Right lobe of liver (tissue), 6 donors: Measurements from ENCODE around the gene SOX18. TPM values are rescaled to one million over a fixed set of nuclear protein-coding genes. Genes with fewer than 3 reads are reported as not detected.
A peak's percentile ranks its signal among the peaks of the same experiment; 100 is the strongest.

Experiments used
- ATAC-seq, 4 donors: fragments of 200-7000 bp; cut with Tn5 transposase; one replicate each; pipeline ENCODE4 v1.9.1; 2020; ENCODE audit warnings: mild to moderate bottlenecking in 4 of 4, moderate library complexity in 4 of 4
- DNase-seq, 3 donors: peaks; one replicate each; pipeline ENCODE4 v3.0.0-alpha.2; 2020
- H3K27ac ChIP-seq, 3 donors: fragments of 200-600 bp; one replicate each; pipeline ENCODE4 v1.8.0; 2022
- H3K27me3 ChIP-seq, 2 donors: fragments of 200-600 bp; one replicate each; pipeline ENCODE4 v1.8.0; 2022
- H3K36me3 ChIP-seq, 4 donors: fragments of 200-600 bp; sonication (generic) in 1 of 4; one replicate each; pipeline versions ENCODE4 v1.5.1 to v1.8.0; 2017 to 2022; ENCODE audit warnings: control low read depth in 1 of 4
- H3K4me1 ChIP-seq, 4 donors: fragments of 200-600 bp; sonication (generic) in 1 of 4; one replicate each; pipeline versions ENCODE4 v1.5.1 to v1.8.0; 2017 to 2022; ENCODE audit warnings: control low read depth in 1 of 4
- H3K4me3 ChIP-seq, 3 donors: fragments of 200-600 bp; one replicate each; pipeline ENCODE4 v1.8.0; 2022
- H3K9me3 ChIP-seq, 4 donors: fragments of 200-600 bp; sonication (generic) in 1 of 4; one replicate each; pipeline versions ENCODE4 v1.5.1 to v1.8.0; 2017 to 2022; ENCODE audit warnings: control low read depth in 1 of 4
- CTCF ChIP-seq, 4 donors: fragments of 200-600 bp in 3 of 4; fragments of 450-650 bp in 1 of 4; IDR thresholded peaks; one replicate each; pipeline versions ENCODE4 v1.5.1 to v1.8.0; 2016 to 2022; ENCODE audit warnings: antibody characterized with exemption in 4 of 4, mild to moderate bottlenecking in 2 of 4
- POLR2A ChIP-seq: fragments of 450-650 bp; IDR thresholded peaks from one replicate; pipeline ENCODE4 v1.6.1; 2017; ENCODE audit warnings: antibody characterized with exemption, mild to moderate bottlenecking
- WGBS: methylation state at CpG from one replicate; pipeline ENCODE4 v1.1.6; 2018; ENCODE audit warnings: low coverage, low lambda C conversion rate; ENCODE audit not compliant: insufficient coverage; ENCODE audit errors: missing lambda C conversion rate; 5-methylcytosine and 5-hydroxymethylcytosine counted together
- intact Hi-C, 2 donors: fragments of 100-400 bp; cut with DNase I; formaldehyde crosslinking; loops; one replicate each; pipeline versions ENCODE4 v1.11.2 to v1.14.1; 2022
- total RNA-seq, 6 experiments: library from RNA; depleted of rRNA in 2 of 6; stranded (reverse); fragments of >200 nt in 2 of 6; fragmentation: NEBNext Ultra II Directional in 3 of 6; extraction: Animal tissue kit (Norgen Biotek cat#: 25700) in 3 of 6; gene quantifications; one replicate each; pipeline versions ENCODE4 v1.1.0 to v1.2.4, GENCODE V29; 2016 to 2023
- donor health status: DM: no; HTN: yes; CAD: no.
- donor health status: DM: no; HTN: no; CAD: no.
- donor health status: DM: no; HTN: no; CAD: no.
- donor health status: DM: no; HTN: yes; CAD: no.
- donor health status: DM: no; HTN: yes; CAD: no.

Gene SOX18
- total RNA-seq, 6 experiments from 2014 or later, result 4.1 to 7.8 (median 5.6) TPM

DNA sequence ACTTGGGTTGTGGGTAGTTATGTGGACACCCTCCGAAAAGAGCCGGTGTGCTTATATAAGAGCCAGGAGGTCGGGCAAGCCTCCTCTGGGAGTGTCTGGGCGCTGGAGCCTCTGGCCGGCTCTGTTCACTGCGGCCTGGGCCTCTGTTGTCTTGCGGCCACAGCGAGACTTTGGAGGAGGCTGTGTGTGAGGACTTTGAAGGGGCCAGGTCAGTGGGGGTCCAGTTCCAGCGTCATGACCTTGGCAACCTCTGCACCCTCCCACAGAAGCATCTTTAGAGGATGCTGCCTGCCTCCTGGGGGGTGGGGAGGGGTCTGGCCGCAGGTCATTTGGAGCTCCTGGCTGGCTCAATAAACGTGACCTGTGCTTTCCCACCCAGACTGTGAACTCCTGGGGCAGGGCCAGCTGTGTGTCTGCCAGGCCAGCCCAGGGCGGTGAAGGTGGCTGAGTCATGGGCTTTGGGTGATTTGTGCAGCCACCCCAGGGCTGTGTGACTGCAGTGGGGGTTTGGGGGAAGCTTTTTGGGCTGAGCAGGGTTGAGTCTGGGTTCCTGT, 14.8 kb upstream of the SOX18 start:
- peaks cover 0 to 42% (median 17%) of the 10 kb centered on the region in 4 donors for H3K4me1 ChIP-seq
- TF ChIP-seq POLR2A, result peak; percentile 19
- no peak for TF ChIP-seq CTCF (IDR thresholded peaks at IDR 0.05)
- DNase-seq (peak; percentile 82 to 94 (median 92)), ATAC-seq (peak; percentile 37 to 50 (median 44))
- intact Hi-C loops, result no loop called here
- peak overlapping the region; percentile 69 to 97 (median 87) for H3K4me3 ChIP-seq
- H3K36me3 ChIP-seq, result no peaks in the 10 kb centered on the region
- 18% methylated on average over 8 of the region's 12 CpGs for WGBS
- H3K27me3 ChIP-seq, result no peaks in the 10 kb centered on the region
- H3K9me3 ChIP-seq, result no peaks in the 10 kb centered on the region
- peak overlapping the region; percentile 33 to 84 (median 60) for H3K27ac ChIP-seq

GRCh38 chr20:64063389-64064144, 14.1 kb upstream of the SOX18 start:
- 3% methylated on average over 21 of the region's 51 CpGs for WGBS
- Histone ChIP-seq H3K27ac (peak overlapping the region; percentile 60 to 84 (median 84)), H3K27me3 (no peaks in the 10 kb centered on the region), H3K4me1 (peaks cover 0 to 42% (median 17%) of the 10 kb centered on the region in 4 donors), H3K36me3 (no peaks in the 10 kb centered on the region), H3K4me3 (peak overlapping the region; percentile 69 to 97 (median 87)), H3K9me3 (no peaks in the 10 kb centered on the region)
- intact Hi-C loops, result no loop called here
- ATAC-seq, result peak in 3 of 4 donors; percentile 0 to 3 (median 3)
- TF ChIP-seq CTCF (IDR thresholded peaks at IDR 0.05), result no peak
- no peak for TF ChIP-seq POLR2A
- DNase-seq, result peak in 1 of 3 donors; percentile 76

- Histone ChIP-seq H3K4me3 (peak within 1 kb of the TSS; percentile 69 to 97 (median 87)), H3K27ac (peak within 1 kb of the TSS; percentile 60 to 84 (median 84)), H3K4me1 (peaks cover 0 to 42% (median 17%) of the 10 kb centered on the region in 4 donors), H3K9me3 (no peaks in the 10 kb centered on the region), H3K27me3 (no peaks in the 10 kb centered on the region), H3K36me3 (no peaks in the 10 kb centered on the region)
- DNase-seq (peak; percentile 97 to 98 (median 97)), ATAC-seq (peak; percentile 63 to 87 (median 80))
- TF ChIP-seq POLR2A (peak; percentile 79), CTCF (IDR thresholded peaks at IDR 0.05) (no peak)
- 0% methylated on average over 18 of the region's 85 CpGs for WGBS
- intact Hi-C loops, result no loop called here
Observed at GRCh38 chr20:64062596-64063388, 13.4 kb upstream of the SOX18 start, which contains the start of gene TCEA2. Gene TCEA2, plus strand, starts transcription at chr20:64063198. Its CDS starts 115 bp downstream, at chr20:64063313.

DNA sequence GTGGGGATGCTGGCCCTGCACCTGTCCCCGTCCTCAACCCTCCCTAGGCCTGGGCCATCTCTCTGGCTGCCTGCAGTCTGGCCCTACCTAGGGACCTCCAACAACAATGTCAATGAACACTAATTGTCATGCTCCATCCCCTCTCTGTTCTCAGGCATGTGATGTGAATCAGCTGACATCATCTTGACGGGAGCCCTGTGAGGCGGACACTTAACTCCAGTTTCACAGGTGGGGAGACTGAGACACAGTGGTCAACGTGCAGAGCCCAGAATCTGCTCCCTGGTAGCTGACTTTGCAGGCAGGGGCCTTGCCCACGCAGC, 12.8 kb upstream of the SOX18 start:
- 53% methylated on average over 2 of the region's 5 CpGs for WGBS
- Histone ChIP-seq H3K4me1 (peaks cover 0 to 37% (median 17%) of the 10 kb centered on the region in 4 donors), H3K4me3 (peak overlapping the region; percentile 69 to 97 (median 87)), H3K36me3 (no peaks in the 10 kb centered on the region), H3K27me3 (no peaks in the 10 kb centered on the region), H3K27ac (peak overlapping the region in 2 of 3 donors; percentile 8 to 84), H3K9me3 (no peaks in the 10 kb centered on the region)
- TF ChIP-seq CTCF (IDR thresholded peaks at IDR 0.05) (no peak), POLR2A (no peak)
- DNase-seq (no peak), ATAC-seq (no peak)
- intact Hi-C loops, result no loop called here
